Adrenal gland (tissue), 5 donors: Measurements from ENCODE around the gene MYBPHL.

Experiments
- CTCF ChIP-seq, 6 experiments: fragments of 450-650 bp in 4 of 6; fragments of 200-600 bp in 2 of 6; sonication (generic) in 1 of 6; IDR thresholded peaks; 1 replicate in 5 of 6; 2 replicates in 1 of 6; pipeline versions ENCODE4 v1.5.1 to v1.8.0; 2016 to 2021; ENCODE audit warnings: antibody characterized with exemption in 6 of 6, mild to moderate bottlenecking in 2 of 6, moderate library complexity in 1 of 6
- POLR2A ChIP-seq, 2 donors: fragments of 450-650 bp; IDR thresholded peaks; one replicate each; pipeline ENCODE4 v1.6.1; 2017; ENCODE audit warnings: antibody characterized with exemption in 2 of 2, mild to moderate bottlenecking in 2 of 2, moderate library complexity in 1 of 2
- donor health status: DM: no; HTN: no; CAD: no.

GRCh38 chr1:109254621-109255096, 52.2 kb downstream of the MYBPHL start:
- no peak for TF ChIP-seq CTCF (IDR thresholded peaks at IDR 0.05)
- no peak for TF ChIP-seq POLR2A (IDR thresholded peaks at IDR 0.05)
